NCI-H2081 (cell line): Measurements from ENCODE around the gene ERC2.

Experiments
- DNase-seq, 2 experiments: peaks; one replicate each; lab custom pipeline; 2025; lab: John Stamatoyannopoulos, UW

The ERC2 gene

DNA sequence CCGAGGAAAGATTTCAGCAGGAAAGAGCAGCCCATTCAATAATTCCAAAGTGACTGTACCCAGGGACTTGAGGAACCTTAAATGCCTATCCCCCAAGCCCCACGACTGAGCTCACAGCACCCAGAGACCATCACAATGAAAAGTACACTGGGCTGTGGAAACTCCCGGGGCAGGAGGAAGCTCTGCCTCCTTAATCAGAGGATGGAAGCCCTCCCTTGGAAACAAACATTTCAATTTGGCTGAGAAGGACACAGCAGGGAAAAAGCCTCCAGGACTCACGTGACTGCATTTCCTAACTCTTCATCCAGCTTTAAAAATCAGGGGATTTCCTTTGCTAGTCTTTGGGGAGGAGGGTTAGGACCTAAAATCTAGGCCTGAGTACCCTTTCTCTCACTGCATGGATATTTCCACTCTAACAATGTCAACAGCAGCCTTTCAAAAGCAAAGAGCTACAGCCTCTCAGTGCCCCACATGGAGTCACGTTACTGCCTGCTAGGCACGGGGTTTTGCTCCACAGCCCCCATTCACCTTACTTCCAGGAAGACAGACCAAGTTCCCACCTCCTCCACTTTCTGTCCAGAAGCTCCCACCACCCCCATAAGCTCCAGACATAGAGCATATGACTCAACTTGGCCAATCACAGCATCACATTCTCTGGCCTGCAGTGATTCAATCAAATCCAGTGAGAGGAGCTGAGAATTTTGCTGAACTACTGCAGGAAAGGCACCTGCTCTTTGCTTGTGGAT is 912.2 kb downstream of the ERC2 start:
- no peak for DNase-seq

- no peak for DNase-seq
Measured at GRCh38 chr3:55554634-55555425, 913.4 kb downstream of the ERC2 start.

DNA sequence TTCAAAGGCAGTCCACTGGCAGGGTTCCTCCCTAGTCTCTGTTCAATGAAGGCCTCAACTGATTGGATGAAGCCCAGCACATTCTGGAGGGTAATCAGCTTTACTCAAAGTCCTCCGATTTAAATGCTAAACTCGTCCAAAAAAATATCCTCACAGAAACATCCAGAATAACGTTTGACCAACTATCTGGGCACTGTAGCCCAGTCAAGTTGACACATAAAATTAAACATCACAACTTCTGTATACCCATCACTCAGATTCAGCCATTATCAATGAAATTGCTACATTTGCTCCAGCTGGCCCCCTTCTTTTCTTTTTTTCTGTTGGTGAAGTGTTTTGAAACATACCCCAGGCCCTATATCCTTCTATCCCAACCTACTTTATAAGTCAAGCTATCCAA is 916.6 kb downstream of the ERC2 start:
- no peak for DNase-seq

GRCh38 chr3:55549177-55549576 is 919.1 kb downstream of the ERC2 start:
- no peak for DNase-seq

DNA sequence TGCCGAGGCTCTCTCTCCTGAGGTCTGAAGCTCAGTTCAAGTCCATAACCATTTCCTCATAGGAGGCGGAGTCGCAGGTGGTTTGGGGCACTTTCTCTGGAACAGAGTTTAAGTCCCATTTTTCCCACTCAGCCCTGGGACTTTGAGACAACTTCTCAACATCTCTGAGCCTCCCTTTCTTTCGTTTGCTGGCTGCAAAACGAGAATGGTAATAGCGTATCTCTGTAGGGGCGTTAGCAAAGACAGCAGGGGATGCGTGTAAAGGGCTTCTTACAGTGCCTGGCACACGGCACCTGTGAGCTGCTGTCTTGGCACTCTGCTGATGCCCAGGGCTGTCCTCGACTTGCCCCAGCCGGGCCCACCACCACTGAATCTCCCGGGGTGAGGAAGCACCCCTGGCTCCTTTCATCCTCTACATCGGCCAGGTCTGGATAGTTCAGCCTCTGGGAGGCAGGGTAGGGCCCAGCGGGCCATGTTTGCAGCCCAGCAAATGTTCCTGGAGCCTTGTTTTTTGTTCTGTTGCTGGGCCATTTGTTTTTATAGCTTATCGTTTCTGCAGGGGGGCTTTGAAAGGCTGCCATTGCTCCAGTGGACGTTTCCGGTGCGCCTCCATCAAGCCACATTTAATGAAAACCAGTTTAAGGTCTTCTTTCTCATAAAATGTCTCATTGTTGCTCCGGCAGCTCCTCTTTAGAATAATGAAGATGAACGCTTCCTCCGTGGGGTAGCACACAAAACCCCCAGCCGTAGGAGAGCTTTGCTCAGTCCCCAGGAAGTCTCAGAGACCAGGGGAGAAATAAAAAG is 921.2 kb downstream of the ERC2 start:
- peak; percentile 24 to 68 for DNase-seq

DNA sequence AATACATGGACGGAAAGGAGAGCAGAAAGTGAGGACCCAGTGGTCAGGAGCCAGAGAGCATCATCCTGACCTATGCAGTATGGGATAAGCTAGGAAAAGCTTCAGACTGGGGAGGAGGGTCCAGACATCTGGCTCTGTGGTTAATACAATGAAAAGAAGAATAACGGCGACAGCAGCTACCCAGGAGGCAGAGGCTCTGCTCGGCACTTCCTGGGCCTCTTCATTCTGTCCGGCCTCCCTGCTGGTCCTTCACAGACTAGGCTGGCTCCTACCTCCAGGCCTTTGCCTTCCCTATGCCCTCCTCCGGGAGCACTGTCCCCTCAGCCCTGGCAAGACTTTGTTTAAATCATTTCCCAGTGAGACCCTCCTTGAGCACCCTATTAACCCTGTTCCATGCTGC is 922.3 kb downstream of the ERC2 start:
- DNase-seq: no peak

- no peak for DNase-seq
Measured at GRCh38 chr3:55544219-55544618, 924.0 kb downstream of the ERC2 start.

- no peak for DNase-seq
Measured at GRCh38 chr3:55543181-55543614, 925.1 kb downstream of the ERC2 start.

DNA sequence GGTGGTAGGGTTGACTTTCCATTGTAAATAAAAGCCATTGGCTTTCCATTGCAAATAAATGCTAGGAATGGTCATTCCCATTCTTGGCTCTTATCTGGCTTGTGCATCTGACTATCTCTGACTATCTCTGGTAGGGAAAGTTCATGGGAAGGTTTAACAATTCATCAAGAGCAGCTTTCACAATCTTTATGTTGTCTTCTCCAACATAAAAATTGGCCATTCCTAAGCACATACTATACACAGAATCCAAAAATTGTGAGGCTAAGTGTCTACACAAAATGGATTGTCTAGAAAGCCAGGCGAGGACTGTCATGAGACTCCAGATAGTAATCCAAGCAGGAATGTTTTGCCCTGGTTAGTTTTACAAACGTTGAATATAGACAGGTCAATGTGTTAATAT is 926.8 kb downstream of the ERC2 start:
- no peak for DNase-seq

GRCh38 chr3:55541016-55541415 is 927.3 kb downstream of the ERC2 start:
- DNase-seq: no peak

DNA sequence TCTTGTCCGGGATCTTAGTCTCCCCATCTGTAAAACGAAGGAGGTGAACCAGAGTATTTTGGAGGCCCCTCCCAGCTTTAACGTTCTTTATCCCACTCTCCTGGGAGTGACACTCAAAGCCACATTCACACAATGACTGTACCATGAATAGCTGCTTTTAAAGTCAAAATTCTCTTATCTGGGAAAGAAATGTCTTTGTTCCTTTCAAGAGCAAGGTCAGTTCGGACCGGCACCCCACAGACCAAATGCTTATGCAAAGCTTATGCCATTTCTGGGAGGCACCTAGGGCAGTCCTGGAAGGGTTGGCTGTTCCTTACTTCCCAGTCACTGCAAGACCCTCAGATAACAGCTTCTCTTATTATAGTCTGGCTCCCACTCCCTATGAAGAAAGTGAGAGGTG is 927.7 kb downstream of the ERC2 start:
- no peak for DNase-seq

GRCh38 chr3:55538158-55538557 is 930.1 kb downstream of the ERC2 start:
- DNase-seq: no peak

GRCh38 chr3:55537563-55537962 is 930.7 kb downstream of the ERC2 start:
- no peak for DNase-seq

- DNase-seq: no peak
Measured at GRCh38 chr3:55537129-55537528, 931.1 kb downstream of the ERC2 start.

GRCh38 chr3:55534876-55535275 is 933.4 kb downstream of the ERC2 start:
- DNase-seq: no peak

DNA sequence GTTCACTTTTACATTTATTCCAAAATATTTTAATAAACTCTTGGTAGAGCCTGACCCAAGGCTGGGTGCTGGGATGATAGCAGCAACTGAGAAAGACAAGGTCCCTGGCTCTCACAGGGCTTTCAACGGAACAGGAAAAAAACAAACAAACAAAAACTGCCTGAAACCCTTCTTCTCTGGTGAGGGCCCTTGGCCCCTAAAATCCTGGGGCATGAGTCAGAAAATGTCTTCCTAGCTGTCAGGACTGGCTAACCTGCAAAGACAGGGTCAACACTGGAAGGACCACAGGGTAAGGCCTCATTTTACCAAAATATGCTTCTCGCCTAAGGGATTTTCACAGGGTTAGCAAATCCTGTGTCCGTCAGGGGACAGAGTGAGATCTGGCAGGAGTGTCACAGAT is 935.5 kb downstream of the ERC2 start:
- no peak for DNase-seq

DNA sequence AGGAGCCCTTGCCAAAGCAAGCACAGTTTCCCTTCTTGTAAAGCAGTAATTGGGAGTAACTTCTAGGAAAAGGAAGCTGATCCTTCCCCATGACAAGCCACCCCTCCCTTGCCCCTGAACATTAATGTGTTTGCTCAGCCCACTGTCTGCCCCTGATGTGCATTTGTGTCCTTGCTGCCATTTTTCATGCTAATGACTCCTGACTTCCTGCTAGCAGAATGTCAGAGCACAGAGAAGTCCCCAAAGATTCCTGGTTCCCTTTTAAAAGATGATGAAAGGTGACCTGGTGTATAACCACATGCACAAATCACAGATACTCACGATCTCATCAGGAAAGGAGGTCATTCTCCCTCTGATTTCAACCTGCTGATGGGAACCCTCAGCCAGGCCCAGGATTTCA is 936.9 kb downstream of the ERC2 start:
- DNase-seq: no peak

DNA sequence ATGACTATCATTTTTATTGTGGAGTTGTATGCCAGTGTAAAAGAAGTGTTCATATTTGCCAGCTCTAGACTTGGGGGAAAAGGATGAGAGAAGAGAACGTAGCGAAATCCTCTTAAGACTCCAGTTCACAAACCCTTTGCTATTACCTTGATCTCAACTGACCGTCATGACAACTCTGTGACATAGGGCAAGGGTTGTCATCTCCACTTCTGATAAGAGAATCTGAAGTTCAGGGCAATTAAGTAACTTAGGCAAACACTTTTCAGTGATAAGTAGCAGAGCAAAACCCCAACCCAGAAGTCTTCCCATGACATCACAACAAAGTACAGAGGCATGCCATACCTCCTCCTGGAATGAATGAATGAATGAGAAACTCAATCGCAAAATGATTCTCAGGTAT is 940.9 kb downstream of the ERC2 start:
- DNase-seq: no peak

DNA sequence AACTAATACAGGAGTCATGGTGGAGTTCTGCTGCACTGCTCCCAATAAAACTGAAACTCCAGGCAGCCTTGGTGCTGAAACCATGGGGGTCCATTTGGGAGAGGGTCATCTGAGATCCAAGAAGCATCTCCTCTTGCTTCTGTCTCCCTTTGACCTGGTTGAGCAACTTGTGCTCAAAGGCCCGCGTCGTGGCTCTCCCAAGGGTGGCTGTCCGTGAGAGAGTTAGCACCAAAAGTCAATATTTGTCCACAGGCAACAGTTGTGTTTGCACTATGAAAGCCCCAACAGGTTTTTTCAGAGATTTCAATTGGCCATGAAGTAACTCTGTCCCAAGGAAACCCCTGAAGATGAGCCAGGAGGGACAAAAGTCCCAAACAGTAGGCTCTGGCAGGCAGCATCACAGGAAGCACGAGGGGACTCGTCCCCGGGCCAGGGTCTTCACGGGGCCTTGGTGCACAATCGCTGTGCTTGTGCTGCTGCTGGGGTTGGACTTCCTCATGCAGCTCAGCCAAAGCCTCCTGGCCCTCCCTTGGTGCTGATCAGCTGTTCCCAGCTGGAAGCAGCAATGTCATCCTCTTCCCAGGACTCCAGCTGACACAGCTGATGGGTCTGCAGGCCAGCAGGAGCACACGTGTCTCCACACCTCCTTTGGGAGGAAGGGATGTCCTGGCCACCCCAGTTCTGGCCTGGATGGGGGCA is 941.8 kb downstream of the ERC2 start:
- no peak for DNase-seq

GRCh38 chr3:55525436-55525835 is 942.8 kb downstream of the ERC2 start:
- no peak for DNase-seq

GRCh38 chr3:55524565-55525244 is 943.6 kb downstream of the ERC2 start:
- DNase-seq: no peak
